HPDE6-E6E7 (cell line): ENCODE measurements around the gene CNNM1.

Experiments used
- DNase-seq: peaks from one replicate; pipeline ENCODE4 v3.0.0; 2011; ENCODE audit warnings: missing footprints; ENCODE audit errors: extremely low spot score

CNNM1 gene

DNA sequence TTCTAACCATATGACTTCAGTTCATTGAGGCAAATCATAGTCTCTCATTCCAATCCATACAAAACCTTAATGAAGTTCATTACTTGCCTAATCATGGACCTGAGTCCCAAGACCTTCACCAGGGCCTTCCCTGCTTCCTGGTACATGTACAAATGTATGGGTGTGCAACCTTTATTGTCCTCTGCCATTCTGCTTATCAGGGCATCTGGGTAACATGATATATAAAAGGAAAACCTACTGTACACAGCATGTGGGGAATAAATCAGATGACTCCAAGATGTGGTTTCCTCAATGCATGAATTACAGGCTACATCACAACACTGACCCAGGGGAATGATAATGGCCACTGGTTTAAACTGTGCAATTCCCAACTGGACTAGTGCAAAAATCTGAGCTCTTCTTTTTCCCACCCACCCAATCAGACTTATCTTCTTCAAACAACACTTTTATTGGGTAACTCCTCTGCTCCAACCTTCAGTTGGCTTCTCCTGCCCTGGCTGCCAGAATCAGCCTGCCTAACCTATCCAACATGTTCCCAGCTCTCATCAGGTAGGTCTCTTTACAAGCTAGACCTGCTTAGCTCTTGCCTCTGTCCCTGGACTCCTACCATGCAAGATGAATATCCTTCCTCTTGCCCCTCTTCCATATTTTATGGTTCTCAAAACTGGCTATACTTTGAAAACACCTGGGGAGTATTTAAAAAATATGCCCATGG lies 89.9 kb downstream of the CNNM1 start:
- DNase-seq: no peak

DNA sequence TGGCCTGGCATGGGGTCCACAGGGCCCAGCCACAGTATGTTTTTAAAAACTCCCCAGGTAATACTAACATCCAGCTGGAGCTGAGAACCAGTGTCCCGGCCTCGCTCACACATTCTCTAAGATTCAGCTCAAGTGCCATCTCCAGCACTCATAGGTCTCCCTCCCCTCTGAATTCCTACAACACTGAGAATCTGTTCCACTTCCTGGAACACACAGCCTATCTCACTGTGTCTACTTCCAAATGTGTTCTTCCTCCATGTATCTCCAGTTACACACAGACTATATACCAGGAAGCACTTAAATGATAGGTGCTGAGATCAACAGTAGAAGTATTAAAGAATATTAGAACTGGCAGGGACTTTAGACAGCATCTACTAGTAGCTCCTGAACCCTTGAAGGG lies 90.5 kb downstream of the CNNM1 start:
- DNase-seq: no peak

DNA sequence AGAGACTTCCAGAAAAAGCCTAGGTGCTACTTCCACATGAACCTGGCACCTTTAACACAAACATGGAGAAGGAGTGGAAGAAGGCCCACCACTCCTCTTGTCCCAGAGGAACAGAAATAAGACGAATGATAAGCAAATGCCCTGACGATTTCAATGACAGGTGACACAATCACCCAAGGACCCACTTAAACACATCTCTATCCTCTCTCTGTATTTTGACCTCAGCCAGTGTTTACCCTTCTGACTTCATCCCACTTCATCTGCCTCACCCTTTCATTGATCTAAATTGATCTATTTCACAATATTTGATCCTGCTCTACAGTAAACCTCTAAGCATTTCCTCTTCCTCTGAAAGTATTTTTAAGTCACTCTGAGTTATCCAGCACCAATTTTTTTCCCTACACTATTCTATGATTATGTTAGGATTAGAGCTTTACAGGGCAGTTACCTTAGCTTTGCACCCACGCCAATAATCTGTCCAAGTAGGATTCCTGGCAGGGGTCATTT lies 92.1 kb downstream of the CNNM1 start:
- DNase-seq: no peak

DNA sequence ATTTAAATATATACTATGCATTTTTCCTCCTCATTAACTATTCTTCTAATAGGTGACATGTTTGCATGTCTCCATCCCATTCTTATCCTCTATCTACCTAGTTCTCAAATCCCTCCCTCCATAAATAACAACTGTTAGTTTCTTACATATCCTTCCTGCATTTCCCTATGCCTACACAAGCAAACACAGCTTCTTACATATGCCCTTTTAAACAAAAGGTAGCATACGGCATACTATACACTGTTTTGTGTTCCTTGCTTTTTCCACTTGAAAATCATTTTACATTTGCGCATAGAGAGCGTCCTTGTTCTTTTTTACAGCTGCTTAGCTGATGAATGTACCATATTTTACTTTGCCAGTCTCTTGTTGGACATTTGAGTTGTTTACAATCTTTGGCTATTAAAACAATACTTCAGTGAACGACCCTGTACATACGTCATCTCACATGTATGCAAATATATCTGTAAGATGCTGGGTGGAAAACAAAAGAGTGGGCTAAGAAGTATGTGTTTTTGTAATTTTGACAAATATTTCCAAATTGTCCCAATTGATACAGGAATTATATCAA lies 93.5 kb downstream of the CNNM1 start:
- no peak for DNase-seq

DNA sequence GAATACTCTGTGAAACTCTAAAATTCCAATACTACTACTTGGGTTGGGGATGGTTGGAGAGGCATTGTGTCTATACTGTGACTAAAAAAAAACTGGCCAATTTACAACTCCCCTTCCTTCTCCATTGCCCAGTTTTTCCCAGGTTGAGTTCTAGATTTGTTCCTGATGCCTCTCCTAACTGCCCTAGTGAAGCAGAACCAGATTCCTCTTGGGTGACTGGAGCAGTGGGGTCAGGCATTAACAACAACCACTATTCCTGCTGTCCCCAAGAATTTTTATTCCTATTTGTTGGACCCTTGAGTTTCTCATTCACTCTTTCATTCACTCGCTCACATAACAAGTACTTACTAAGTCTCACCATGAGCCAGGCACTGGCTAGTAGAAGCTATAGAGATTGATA lies 95.5 kb downstream of the CNNM1 start:
- DNase-seq: no peak

DNA sequence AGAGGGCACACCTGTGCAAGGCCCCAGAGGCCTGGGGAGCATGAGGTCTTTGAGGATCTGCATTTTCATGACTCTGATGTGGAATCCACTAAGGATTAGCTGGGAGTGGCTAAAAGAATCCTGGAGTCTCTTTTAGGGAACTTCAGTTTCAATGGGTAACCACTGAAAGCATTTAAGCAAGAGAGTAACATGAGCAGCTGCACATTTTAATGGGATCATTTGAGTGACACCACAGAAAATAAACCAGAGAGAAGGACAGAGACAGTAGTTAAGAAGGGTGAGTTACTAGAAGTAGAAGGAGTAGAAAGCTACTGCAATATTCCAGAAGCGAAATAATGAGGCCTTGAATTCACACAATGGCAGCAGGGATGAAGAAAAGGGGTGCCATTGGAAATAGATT lies 96.0 kb downstream of the CNNM1 start:
- DNase-seq: no peak

DNA sequence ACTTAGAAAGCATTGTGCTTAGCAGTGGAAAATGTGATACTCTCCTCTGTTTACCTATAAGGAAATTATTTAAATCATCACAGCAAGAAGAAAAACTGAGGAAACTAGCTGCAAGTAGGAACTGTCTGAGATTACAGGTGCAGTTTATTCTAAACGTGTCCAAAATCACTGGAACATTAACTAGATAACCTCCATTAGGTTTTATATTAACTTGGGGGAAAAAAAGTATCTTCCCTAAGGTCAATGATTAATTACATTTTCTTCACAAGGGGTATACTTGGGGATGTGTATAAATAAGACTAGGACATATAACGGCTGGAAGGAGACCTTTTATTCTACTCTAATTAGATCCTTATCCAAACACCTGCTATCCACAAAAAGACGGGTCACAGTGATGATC lies 97.5 kb downstream of the CNNM1 start:
- DNase-seq: no peak

DNA sequence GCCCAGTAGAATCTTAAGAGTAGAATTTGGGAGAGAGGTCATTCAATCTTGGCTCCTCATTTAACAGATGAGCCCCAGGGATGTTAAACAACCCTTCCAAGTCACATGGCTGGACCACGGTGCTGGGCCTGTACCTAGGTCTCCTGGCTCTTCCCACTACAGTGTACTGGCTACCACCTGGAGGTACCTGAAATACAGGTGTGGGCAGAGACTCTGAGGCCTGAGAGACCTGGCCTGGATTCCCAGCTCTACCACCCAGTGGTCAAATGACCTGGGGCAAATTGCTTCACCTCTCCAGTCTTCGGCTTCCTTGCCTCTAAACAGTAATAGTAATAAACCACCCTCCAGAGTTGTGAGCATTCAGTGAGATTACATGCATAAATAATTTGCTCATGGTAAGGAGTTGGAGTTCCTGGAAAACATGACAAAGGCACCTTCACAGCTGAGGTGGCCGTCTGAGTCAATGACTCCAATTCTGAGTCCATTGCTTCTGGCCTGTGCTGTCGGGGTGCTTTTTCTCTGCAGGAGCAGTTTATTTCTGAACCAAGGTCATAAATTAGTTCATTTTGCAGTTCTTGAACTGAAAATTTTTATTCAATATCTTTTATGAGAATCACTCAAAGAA lies 98.5 kb downstream of the CNNM1 start:
- DNase-seq: no peak

DNA sequence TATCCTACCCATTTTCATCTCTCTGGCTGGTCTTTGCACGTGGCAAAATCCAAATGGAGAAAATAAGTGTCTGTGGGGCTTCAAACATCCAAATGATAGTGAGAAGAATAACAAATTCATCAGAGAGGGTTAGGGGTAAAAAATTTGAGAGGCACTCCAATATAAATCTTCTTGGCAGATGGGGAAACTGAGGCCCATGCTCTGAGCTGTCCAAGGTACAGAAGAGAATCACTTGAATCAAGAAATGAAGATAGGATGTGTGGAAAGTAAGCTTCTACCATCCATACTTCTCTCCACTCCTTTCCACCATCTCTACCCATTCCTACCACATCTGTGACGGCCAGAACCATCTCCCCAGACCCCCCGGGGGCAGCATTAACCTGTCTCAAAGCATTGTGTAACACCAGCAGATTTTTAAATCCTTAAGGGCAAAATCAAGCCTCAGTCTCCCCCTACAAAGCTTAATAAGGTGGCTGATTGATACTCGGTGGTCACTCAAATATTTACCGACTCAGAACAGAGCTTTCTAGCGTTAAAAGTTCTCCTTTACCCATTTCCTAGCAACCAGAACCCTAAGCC lies 100.5 kb downstream of the CNNM1 start:
- DNase-seq: no peak

DNA sequence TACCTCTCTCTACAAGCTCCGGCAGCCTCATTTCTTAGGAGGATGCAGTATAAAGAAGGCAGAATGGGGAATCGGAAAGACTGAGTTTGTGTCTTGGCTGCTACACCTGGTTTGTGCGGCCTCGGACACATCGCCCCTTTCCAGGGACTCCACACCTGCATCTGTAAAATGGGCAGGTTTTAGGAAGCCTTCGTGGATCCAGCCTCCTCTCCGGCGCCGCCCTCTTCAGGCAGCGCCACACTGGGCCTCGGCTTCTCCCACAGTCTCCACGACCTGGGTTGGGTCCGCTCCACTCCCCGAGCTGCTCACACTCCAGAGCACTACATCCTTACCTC lies 100.9 kb downstream of the CNNM1 start:
- DNase-seq: no peak

DNA sequence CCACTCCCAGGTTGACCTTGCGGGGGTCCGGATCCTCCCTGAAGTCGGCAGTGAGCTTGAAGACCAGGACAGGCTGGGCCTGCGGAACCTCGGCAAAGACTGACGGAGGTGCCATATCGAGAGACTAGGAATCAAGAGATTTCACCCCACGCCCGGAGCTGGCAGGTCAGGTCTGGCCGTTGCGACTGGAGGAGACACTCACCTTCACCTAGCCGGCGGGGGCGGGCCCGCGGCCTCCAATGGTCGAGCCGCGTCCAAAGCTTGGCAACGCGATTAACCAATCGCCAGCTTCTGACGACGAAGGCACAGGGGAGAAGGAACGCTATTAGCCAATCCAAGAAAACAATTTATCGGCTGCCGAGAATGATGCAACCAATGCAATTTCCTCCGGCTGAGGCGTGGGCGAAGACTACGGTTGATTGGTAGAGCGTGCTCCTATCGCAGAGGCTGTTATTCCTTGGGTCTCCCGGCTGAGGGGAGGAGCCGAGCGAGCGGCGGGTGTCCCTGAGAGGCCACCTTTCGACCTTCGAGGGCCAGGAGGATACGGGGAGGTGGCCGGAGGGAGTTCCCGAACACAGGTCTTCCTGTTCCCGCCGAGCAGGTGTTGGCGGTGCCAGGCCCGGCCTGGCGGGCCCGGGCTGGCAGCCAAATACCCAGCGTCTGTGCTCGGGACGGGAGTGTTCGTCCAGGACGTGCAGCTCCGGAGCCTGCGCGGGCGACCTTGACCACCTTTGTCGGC lies 101.5 kb downstream of the CNNM1 start, which contains the start of gene GOT1:
TSS of gene GOT1 (minus strand) at position 174 of the 739 bp plus-strand sequence. CDS start at position 115, 59 bp downstream.
- DNase-seq: peak; percentile 100

DNA sequence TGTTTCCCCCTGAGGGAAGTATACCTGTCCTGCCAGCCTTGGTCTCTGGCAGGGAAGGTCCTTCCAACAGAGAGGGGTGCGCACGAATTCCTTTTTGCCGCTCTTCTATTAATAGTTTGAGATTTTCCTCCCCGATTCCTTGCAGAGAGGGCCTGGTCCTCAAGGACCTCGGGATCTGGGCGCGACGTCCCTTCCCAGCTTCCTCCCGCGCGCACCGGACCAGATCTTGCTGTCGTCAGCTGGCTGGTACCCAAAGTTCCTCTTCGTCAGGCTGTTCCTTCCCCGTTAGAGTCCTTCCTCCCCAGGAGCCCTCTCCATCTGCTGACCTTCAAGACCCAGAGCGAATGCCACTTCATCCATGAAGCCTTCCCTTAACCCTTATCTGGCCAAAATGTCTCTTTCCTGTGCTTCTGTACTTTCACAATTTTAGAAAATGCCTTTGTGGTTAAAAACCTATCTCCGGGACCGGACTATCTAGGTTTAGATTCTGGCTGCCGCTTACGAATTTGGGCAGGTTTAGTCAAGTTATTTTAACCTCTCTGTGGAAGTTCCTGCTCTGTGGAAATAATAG lies 102.1 kb downstream of the CNNM1 start:
- DNase-seq: no peak

DNA sequence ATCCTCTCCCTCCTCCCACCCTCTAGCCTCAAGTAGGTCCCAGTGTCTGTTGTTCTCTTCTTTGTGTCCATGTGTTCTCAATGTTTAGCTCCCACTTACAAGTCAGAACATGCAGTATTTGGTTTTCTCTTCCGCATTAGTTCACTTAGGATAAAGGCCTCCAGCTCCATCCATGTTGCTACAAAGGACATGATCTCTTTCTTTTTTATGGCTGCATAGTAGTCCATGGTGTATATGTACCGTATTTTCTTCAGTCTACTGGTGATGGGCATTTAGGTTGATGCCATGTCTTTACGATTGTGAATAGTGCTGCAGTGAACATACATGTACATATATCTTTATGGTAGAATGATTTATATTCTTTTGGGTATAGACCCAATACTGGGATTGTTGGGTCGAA lies 102.9 kb downstream of the CNNM1 start:
- DNase-seq: no peak

DNA sequence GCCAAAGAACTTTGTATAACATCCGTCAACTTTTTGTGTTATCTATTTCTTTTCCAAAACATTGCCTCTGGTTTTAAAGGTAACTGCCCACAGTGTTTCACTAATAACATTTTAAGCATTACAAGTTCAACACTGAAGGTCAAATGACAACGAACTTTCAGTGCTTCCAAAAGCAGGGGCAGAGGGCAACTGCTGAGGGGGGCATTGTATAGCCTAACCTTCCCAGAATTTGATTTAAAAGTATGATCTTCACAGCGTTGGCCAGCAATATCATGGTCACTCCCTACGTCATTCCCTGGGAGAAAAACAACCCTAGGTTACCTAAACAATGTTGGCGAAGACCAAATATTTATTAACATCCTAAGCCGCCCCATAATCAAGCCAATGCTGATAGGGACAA lies 103.7 kb downstream of the CNNM1 start:
- DNase-seq: no peak

DNA sequence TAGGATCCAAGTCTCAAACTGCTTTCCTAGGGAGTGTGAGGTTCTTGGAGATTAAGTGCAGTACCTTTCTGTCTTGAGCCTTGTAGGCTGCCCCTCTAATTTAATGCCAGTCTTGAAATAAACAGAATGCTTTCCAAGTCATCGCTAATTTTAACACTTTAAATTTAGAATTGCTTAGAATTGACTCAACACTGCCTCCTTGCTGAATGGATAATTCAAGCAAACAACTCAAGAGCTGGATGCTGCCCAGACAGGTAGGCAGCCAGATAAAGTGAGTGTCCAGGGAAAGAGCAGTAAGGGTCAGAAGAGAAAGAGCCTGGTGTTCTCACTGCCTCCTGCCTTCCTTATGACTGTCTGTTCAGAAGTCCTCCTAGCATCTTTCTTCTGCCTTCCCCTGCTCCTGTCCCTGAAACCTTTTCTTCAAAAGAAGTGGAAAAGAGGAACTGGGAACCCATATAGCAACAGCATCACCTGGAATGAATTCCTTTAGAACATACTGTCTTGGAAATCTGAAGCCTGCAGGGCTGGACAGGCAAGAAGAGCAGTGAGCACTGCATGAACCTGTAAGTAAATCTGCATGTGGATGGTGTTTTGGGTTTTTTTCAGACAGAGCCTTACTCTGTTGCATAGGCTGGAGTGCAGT lies 104.3 kb downstream of the CNNM1 start:
- no peak for DNase-seq

DNA sequence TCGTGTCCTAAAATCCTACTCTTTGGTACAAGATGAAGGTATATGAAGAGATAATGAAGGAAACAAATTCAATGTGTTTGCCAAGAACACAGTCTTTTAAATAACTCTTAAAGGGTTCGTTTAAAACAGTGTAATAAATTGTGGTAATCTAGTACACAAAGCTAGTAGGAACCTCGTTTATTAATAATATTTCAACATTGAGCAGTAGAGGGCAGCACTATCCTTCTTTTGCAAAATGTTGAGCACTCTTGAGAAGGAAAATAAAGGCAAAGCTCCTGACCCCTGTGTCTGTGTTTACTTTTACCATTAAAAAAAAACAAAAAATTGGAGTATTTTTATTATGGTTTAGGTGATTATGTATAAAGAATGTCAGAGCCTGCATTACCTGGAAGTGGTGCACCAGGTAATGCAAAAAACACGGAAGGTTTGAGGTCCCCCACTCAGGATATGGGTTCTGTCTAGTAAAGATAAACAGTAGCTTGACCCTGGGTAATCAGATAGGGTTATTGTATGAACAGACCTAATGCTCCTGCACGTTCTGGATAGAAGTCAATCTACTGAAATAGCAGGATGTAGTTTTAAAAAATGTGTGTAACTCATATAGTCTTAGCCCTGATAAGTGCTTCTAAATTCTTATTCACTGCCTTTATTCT lies 107.0 kb downstream of the CNNM1 start:
- DNase-seq: no peak

DNA sequence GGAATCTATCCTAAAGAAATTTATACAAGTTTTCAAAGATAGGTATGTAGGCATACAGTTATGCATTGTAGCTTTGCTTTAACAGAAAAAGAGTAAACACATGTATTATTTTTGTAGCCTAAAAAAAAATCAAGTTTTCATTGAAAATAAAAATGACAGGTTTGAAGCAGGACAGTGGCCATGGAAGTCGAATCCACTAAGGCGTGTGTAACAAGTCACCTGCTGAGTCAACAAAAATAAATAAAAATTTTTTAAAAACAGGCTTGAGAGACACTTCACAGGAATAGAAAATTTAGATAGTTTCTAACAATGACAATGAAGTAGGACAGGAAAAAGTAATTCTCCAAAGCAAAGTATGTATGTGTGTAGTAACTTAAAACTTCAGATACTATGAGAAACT lies 109.7 kb downstream of the CNNM1 start:
- no peak for DNase-seq

DNA sequence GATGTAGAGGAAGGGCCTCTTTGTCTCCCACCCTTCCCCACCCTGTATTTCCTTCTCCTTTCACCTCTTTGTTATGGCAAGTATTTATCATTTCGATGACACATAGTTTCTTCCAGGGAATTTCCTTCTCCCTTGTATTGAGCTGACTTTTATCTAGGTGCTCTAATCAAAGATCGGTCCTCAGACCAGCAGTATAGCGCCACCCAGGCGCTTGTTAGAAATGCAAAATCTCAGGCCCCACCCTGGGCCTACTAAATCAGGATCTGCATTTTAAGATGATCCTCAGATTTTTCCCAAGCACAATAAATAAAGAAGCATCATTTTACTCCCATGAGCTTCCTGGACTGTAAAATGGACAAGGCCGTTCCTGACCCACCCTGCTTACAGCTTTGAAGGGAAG lies 113.2 kb downstream of the CNNM1 start:
- DNase-seq: no peak

DNA sequence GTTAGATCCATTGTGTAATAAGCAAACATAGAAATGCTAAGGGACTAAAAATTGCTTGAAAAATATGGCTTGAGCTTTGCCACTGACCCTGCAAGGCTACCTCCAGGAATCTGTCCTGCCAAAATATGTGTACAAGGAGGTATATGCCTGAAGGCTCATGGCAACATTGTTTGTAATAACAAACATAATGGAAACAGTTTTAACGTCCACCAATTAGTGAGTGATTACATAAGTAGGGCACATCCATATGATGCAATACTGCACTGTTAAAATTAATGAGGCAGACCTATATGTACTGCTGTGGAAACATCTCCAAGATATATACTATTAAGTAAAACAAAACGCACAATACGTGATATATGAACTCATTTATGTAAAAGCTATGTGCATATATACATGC lies 114.3 kb downstream of the CNNM1 start:
- no peak for DNase-seq
